HepG2 (cell line): ENCODE results near the gene STAP2. TPM values are rescaled to one million over a fixed set of nuclear protein-coding genes. Genes with fewer than 3 reads are reported as not detected.

Experiments
- ARNTL ChIP-seq: sonication (generic); formaldehyde crosslinking; IDR thresholded peaks from 2 replicates; pipeline ENCODE4 v1.4.0; 2020; ENCODE audit warnings: mild to moderate bottlenecking, missing genetic modification reagents
- DBP ChIP-seq: sonication (generic); formaldehyde crosslinking; IDR thresholded peaks from 2 replicates; pipeline ENCODE4 v1.4.0; 2020; ENCODE audit warnings: missing genetic modification reagents; ENCODE audit errors: not compliant biosample characterization
- ELF1 ChIP-seq: sonication (generic); formaldehyde crosslinking; IDR thresholded peaks from 2 replicates; pipeline ENCODE4 v1.4.0; 2020; ENCODE audit warnings: missing genetic modification reagents
- FOXP1 ChIP-seq, 2 experiments: fragments of 450-650 bp in 1 of 2; IDR thresholded peaks; 2 replicates each; pipeline ENCODE4 v1.6.1; 2017 to 2018; ENCODE audit warnings: antibody characterized with exemption in 1 of 2
- MAF1 ChIP-seq: sonication (generic); formaldehyde crosslinking; IDR thresholded peaks from 2 replicates; pipeline ENCODE4 v1.5.0; 2020; ENCODE audit warnings: missing genetic modification reagents, borderline replicate concordance
- PRMT3 ChIP-seq: sonication (generic); formaldehyde crosslinking; IDR thresholded peaks from 2 replicates; pipeline ENCODE4 v1.8.1; 2022; ENCODE audit warnings: low read depth, mild to moderate bottlenecking, moderate library complexity, missing genetic modification reagents, borderline replicate concordance
- TBX2 ChIP-seq: sonication (generic); formaldehyde crosslinking; IDR thresholded peaks from 2 replicates; pipeline ENCODE4 v1.5.0; 2020; ENCODE audit warnings: missing genetic modification reagents, mild to moderate bottlenecking, borderline replicate concordance
- ZBTB20 ChIP-seq: sonication (generic); formaldehyde crosslinking; IDR thresholded peaks from 2 replicates; pipeline ENCODE4 v1.8.1; 2023; ENCODE audit warnings: missing genetic modification reagents, low read depth, mild to moderate bottlenecking, borderline replicate concordance
- ZNF20 ChIP-seq: sonication (generic); formaldehyde crosslinking; IDR thresholded peaks from 2 replicates; pipeline ENCODE4 v1.4.0; 2020; ENCODE audit warnings: mild to moderate bottlenecking, moderate library complexity, missing genetic modification reagents
- ZNF317 ChIP-seq: sonication (generic); formaldehyde crosslinking; IDR thresholded peaks from 2 replicates; pipeline ENCODE4 v1.5.0; 2020; ENCODE audit warnings: mild to moderate bottlenecking, missing genetic modification reagents
- ZNF343 ChIP-seq: sonication (generic); formaldehyde crosslinking; IDR thresholded peaks from 2 replicates; pipeline ENCODE4 v1.4.0; 2020; ENCODE audit warnings: mild to moderate bottlenecking, missing genetic modification reagents
- ZNF543 ChIP-seq: sonication (generic); formaldehyde crosslinking; IDR thresholded peaks from 2 replicates; pipeline ENCODE4 v1.4.0; 2020; ENCODE audit warnings: mild to moderate bottlenecking, missing genetic modification reagents
- ZNF549 ChIP-seq: sonication (generic); formaldehyde crosslinking; IDR thresholded peaks from 2 replicates; pipeline ENCODE4 v1.5.0; 2020; ENCODE audit warnings: missing genetic modification reagents
- ZNF580 ChIP-seq: IDR thresholded peaks from 2 replicates; pipeline ENCODE4 v1.6.1; 2016; ENCODE audit warnings: low read depth, borderline replicate concordance
- polyA plus RNA-seq, 8 experiments: library from polyadenylated mRNA; depleted of rRNA in 3 of 8; stranded (reverse) in 7 of 8; unstranded in 1 of 8; fragments of >200 nt; fragmentation: Illumina TruSeq in 4 of 8; extraction: Trizol in 4 of 8; gene quantifications; 2 replicates each; pipeline versions ENCODE4 v1.2.1 to v1.2.3, GENCODE V29; 2011 to 2016; ENCODE audit warnings: low read depth in 4 of 8, missing spikeins in 1 of 8, mixed read lengths in 1 of 8; ENCODE audit not compliant: insufficient read depth in 1 of 8
- total RNA-seq, 5 experiments: library from RNA; depleted of rRNA; stranded (reverse); fragments of >200 nt; fragmentation: Illumina TruSeq; extraction: Trizol; gene quantifications; 2 replicates each; pipeline ENCODE4 v1.2.3, GENCODE V29; 2016; ENCODE audit warnings: low read depth in 1 of 5
- TF ChIP-seq, protein P1 (sequence below): sonication (generic); formaldehyde crosslinking; IDR thresholded peaks from 2 replicates; pipeline ENCODE4 v1.8.1; 2023; ENCODE audit warnings: mild to moderate bottlenecking, missing genetic modification reagents
- TF ChIP-seq, protein P2 (sequence below): sonication (generic); formaldehyde crosslinking; IDR thresholded peaks from 2 replicates; pipeline ENCODE4 v1.8.1; 2022; ENCODE audit warnings: low read depth, mild to moderate bottlenecking, missing genetic modification reagents
- TF ChIP-seq, protein P3 (sequence below): sonication (generic); formaldehyde crosslinking; IDR thresholded peaks from 2 replicates; pipeline ENCODE4 v1.4.0; 2020; ENCODE audit warnings: mild to moderate bottlenecking, missing genetic modification reagents, borderline replicate concordance

Gene STAP2
- total and polyA plus RNA-seq, 2 of the 13 experiments (the other 11 are each of a cell fraction or from before 2014, with no cell fraction given), result 39.0 to 43.7 TPM

- TF ChIP-seq, protein P1, sequence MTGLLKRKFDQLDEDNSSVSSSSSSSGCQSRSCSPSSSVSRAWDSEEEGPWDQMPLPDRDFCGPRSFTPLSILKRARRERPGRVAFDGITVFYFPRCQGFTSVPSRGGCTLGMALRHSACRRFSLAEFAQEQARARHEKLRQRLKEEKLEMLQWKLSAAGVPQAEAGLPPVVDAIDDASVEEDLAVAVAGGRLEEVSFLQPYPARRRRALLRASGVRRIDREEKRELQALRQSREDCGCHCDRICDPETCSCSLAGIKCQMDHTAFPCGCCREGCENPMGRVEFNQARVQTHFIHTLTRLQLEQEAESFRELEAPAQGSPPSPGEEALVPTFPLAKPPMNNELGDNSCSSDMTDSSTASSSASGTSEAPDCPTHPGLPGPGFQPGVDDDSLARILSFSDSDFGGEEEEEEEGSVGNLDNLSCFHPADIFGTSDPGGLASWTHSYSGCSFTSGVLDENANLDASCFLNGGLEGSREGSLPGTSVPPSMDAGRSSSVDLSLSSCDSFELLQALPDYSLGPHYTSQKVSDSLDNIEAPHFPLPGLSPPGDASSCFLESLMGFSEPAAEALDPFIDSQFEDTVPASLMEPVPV (CRISPR knock-in tag), result peak; percentile 61; the same call in 1 of the 2 replicates
- TF ChIP-seq ZNF20 (CRISPR knock-in tag) (no peak), ZNF343 (no peak), DBP (no peak), MAF1 (CRISPR knock-in tag) (no peak), PRMT3 (CRISPR knock-in tag) (no peak), ZNF549 (no peak), ELF1 (CRISPR knock-in tag) (peak; percentile 96), TBX2 (CRISPR knock-in tag) (peak; percentile 90), ZNF543 (CRISPR knock-in tag) (no peak), ARNTL (CRISPR knock-in tag) (no peak; the same call in none of the 2 replicates), ZNF580 (CRISPR knock-in tag) (peak; percentile 90; the same call in 1 of the 2 replicates), FOXP1 (IDR thresholded peaks at IDR 0.05) (no peak), FOXP1 (CRISPR knock-in tag; IDR thresholded peaks at IDR 0.05) (peak; percentile 69), ZBTB20 (peak; percentile 95; the same call in 1 of the 2 replicates), ZNF317 (CRISPR knock-in tag) (peak; percentile 69)
- TF ChIP-seq, protein P2, sequence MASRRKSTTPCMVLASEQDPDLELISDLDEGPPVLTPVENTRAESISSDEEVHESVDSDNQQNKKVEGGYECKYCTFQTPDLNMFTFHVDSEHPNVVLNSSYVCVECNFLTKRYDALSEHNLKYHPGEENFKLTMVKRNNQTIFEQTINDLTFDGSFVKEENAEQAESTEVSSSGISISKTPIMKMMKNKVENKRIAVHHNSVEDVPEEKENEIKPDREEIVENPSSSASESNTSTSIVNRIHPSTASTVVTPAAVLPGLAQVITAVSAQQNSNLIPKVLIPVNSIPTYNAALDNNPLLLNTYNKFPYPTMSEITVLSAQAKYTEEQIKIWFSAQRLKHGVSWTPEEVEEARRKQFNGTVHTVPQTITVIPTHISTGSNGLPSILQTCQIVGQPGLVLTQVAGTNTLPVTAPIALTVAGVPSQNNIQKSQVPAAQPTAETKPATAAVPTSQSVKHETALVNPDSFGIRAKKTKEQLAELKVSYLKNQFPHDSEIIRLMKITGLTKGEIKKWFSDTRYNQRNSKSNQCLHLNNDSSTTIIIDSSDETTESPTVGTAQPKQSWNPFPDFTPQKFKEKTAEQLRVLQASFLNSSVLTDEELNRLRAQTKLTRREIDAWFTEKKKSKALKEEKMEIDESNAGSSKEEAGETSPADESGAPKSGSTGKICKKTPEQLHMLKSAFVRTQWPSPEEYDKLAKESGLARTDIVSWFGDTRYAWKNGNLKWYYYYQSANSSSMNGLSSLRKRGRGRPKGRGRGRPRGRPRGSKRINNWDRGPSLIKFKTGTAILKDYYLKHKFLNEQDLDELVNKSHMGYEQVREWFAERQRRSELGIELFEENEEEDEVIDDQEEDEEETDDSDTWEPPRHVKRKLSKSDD (CRISPR knock-in tag), result peak; percentile 90; the same call in 1 of the 2 replicates
- TF ChIP-seq, protein P3, sequence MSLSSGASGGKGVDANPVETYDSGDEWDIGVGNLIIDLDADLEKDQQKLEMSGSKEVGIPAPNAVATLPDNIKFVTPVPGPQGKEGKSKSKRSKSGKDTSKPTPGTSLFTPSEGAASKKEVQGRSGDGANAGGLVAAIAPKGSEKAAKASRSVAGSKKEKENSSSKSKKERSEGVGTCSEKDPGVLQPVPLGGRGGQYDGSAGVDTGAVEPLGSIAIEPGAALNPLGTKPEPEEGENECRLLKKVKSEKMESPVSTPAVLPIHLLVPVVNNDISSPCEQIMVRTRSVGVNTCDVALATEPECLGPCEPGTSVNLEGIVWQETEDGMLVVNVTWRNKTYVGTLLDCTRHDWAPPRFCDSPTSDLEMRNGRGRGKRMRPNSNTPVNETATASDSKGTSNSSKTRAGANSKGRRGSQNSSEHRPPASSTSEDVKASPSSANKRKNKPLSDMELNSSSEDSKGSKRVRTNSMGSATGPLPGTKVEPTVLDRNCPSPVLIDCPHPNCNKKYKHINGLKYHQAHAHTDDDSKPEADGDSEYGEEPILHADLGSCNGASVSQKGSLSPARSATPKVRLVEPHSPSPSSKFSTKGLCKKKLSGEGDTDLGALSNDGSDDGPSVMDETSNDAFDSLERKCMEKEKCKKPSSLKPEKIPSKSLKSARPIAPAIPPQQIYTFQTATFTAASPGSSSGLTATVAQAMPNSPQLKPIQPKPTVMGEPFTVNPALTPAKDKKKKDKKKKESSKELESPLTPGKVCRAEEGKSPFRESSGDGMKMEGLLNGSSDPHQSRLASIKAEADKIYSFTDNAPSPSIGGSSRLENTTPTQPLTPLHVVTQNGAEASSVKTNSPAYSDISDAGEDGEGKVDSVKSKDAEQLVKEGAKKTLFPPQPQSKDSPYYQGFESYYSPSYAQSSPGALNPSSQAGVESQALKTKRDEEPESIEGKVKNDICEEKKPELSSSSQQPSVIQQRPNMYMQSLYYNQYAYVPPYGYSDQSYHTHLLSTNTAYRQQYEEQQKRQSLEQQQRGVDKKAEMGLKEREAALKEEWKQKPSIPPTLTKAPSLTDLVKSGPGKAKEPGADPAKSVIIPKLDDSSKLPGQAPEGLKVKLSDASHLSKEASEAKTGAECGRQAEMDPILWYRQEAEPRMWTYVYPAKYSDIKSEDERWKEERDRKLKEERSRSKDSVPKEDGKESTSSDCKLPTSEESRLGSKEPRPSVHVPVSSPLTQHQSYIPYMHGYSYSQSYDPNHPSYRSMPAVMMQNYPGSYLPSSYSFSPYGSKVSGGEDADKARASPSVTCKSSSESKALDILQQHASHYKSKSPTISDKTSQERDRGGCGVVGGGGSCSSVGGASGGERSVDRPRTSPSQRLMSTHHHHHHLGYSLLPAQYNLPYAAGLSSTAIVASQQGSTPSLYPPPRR (CRISPR knock-in tag), result peak; percentile 84; the same call in 1 of the 2 replicates
Observed at GRCh38 chr19:4310247-4311121, 28.1 kb downstream of the STAP2 start (continued).
